T-helper 1 cell treated with Interleukin-12 subunit alpha and Interleukin-12 subunit beta and Interleukin-4 antibody, amounts not matched to agents 30 ng/mL and 1 ng/mL, for 36 hours (primary cell): ENCODE results near the gene LRRC32. TPM values are rescaled to one million over a fixed set of nuclear protein-coding genes. Genes with fewer than 3 reads are reported as not detected.
"Not testable (repeated sequence)": the region's sequence is repeated elsewhere in the genome, so short reads cannot be mapped to it uniquely, and the experiment has no call there.

Experiments used
- intact Hi-C: fragments of 100-400 bp; cut with micrococcal nuclease; formaldehyde crosslinking; loops from one replicate; pipeline ENCODE4 v1.15.1; 2024
- total RNA-seq: library from RNA; stranded (reverse); gene quantifications from 2 replicates; pipeline ENCODE4 v1.2.3, GENCODE V29; 2022

The LRRC32 gene
- total RNA-seq, 1 donor from 2014 or later, result 3.9 TPM

- intact Hi-C loops, result no loop called here
Observed at GRCh38 chr11:76616676-76617552, 53.6 kb downstream of the LRRC32 start.

GRCh38 chr11:76615950-76616349, 54.6 kb downstream of the LRRC32 start:
- intact Hi-C loops, result no loop called here

GRCh38 chr11:76614471-76615179, 55.9 kb downstream of the LRRC32 start:
- intact Hi-C loops, result no loop called here

GRCh38 chr11:76613901-76614300, 56.6 kb downstream of the LRRC32 start:
- intact Hi-C loops, result no loop called here

- intact Hi-C loops, result no loop called here
Observed at GRCh38 chr11:76612226-76612625, 58.3 kb downstream of the LRRC32 start.

- intact Hi-C loops, result no loop called here
Observed at GRCh38 chr11:76610871-76611475, 59.6 kb downstream of the LRRC32 start.

GRCh38 chr11:76610371-76610770, 60.2 kb downstream of the LRRC32 start:
- intact Hi-C loops, result no loop called here

GRCh38 chr11:76609736-76610370, 60.7 kb downstream of the LRRC32 start:
- intact Hi-C loops, result no loop called here

- intact Hi-C loops, result not testable (repeated sequence)
Observed at GRCh38 chr11:76608879-76609460, 61.6 kb downstream of the LRRC32 start.

GRCh38 chr11:76608228-76608627, 62.3 kb downstream of the LRRC32 start:
- intact Hi-C loops, result not testable (repeated sequence)

Other genes with a start within 250 kb of the LRRC32 start
- gene EMSY, start 225.7 kb downstream of the LRRC32 start, total RNA-seq, result 33.5 and 34.2 TPM in 2 replicates
- 0.98 and 1.0 TPM in 2 replicates for gene TSKU, start 112.6 kb upstream of the LRRC32 start, total RNA-seq
- 13.3 and 13.7 TPM in 2 replicates for gene ACER3, start 190.2 kb upstream of the LRRC32 start, total RNA-seq